Peyer's patch (tissue), 4 donors: ENCODE measurements around the gene RNASEH2B. TPM values are rescaled to one million over a fixed set of nuclear protein-coding genes. Genes with fewer than 3 reads are reported as not detected.

Experiments
- DNase-seq, 3 donors: peaks; one replicate each; pipeline ENCODE4 v3.0.0-alpha.2; 2017 to 2019
- H3K27ac ChIP-seq, 4 donors: fragments of 200-600 bp; sonication (generic); one replicate each; pipeline ENCODE4 v1.5.1; 2016 to 2019
- H3K27me3 ChIP-seq, 2 donors: fragments of 200-600 bp; sonication (generic); one replicate each; pipeline ENCODE4 v1.5.1; 2019
- H3K36me3 ChIP-seq, 3 donors: fragments of 200-600 bp; sonication (generic); one replicate each; pipeline ENCODE4 v1.5.1; 2016 to 2019
- H3K4me1 ChIP-seq, 4 donors: fragments of 200-600 bp; sonication (generic); one replicate each; pipeline ENCODE4 v1.5.1; 2016 to 2019
- H3K4me3 ChIP-seq, 4 donors: fragments of 200-600 bp; sonication (generic); 1 replicate in 3 of 4; 2 replicates in 1 of 4; pipeline ENCODE4 v1.5.1; 2016 to 2019; ENCODE audit warnings: mild to moderate bottlenecking in 1 of 4
- H3K9me3 ChIP-seq, 4 donors: fragments of 200-600 bp; sonication (generic); one replicate each; pipeline ENCODE4 v1.5.1; 2016 to 2019; ENCODE audit warnings: mild to moderate bottlenecking in 1 of 4
- POLR2A ChIP-seq, 2 donors: fragments of 450-650 bp; IDR thresholded peaks; one replicate each; pipeline ENCODE4 v1.5.1; 2017; ENCODE audit warnings: antibody characterized with exemption in 2 of 2, mild to moderate bottlenecking in 2 of 2, moderate library complexity in 2 of 2
- total RNA-seq, 4 donors: library from RNA; depleted of rRNA; stranded (reverse); fragments of >200 nt; gene quantifications; one replicate each; pipeline ENCODE4 v1.1.0, GENCODE V29; 2016
- TF ChIP-seq, protein P1 (sequence below), 6 experiments: fragments of 450-650 bp in 4 of 6; fragments of 200-600 bp in 2 of 6; sonication (generic) in 1 of 6; IDR thresholded peaks; one replicate each; pipeline ENCODE4 v1.5.1; 2017 to 2019; ENCODE audit warnings: antibody characterized with exemption in 6 of 6, mild to moderate bottlenecking in 3 of 6, moderate library complexity in 1 of 6

Gene RNASEH2B
- total RNA-seq, 4 donors from 2014 or later, result 20.0 to 88.3 (median 28.2) TPM

DNA sequence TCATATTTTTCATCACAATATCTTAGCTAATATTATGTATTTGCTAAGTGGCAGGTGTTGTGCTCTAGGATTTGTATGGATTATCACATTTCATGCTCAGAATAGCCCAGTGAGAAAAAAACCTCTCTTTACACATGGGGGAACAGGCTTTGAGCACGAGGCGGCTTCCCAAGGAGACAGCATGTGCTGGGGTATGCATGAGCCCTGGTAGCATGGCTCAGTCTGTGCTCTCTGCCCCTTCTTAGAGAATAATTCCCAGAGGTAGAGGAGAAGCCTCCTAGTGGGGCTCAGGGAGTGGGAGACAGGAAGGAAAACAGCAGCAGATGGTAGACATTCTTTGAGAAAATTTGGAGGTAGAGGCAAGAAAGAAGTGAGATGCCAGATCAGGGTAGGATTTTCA lies 31.6 kb downstream of the RNASEH2B start:
- Histone ChIP-seq H3K27ac (no peak overlapping the region), H3K36me3 (no peaks in the 10 kb centered on the region), H3K4me1 (no peaks in the 10 kb centered on the region), H3K27me3 (no peaks in the 10 kb centered on the region), H3K4me3 (no peak overlapping the region), H3K9me3 (no peaks in the 10 kb centered on the region)
- no peak for TF ChIP-seq POLR2A (IDR thresholded peaks at IDR 0.05)
- TF ChIP-seq, protein P1, sequence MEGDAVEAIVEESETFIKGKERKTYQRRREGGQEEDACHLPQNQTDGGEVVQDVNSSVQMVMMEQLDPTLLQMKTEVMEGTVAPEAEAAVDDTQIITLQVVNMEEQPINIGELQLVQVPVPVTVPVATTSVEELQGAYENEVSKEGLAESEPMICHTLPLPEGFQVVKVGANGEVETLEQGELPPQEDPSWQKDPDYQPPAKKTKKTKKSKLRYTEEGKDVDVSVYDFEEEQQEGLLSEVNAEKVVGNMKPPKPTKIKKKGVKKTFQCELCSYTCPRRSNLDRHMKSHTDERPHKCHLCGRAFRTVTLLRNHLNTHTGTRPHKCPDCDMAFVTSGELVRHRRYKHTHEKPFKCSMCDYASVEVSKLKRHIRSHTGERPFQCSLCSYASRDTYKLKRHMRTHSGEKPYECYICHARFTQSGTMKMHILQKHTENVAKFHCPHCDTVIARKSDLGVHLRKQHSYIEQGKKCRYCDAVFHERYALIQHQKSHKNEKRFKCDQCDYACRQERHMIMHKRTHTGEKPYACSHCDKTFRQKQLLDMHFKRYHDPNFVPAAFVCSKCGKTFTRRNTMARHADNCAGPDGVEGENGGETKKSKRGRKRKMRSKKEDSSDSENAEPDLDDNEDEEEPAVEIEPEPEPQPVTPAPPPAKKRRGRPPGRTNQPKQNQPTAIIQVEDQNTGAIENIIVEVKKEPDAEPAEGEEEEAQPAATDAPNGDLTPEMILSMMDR (IDR thresholded peaks at IDR 0.05), result no peak
- DNase-seq, result no peak

DNA sequence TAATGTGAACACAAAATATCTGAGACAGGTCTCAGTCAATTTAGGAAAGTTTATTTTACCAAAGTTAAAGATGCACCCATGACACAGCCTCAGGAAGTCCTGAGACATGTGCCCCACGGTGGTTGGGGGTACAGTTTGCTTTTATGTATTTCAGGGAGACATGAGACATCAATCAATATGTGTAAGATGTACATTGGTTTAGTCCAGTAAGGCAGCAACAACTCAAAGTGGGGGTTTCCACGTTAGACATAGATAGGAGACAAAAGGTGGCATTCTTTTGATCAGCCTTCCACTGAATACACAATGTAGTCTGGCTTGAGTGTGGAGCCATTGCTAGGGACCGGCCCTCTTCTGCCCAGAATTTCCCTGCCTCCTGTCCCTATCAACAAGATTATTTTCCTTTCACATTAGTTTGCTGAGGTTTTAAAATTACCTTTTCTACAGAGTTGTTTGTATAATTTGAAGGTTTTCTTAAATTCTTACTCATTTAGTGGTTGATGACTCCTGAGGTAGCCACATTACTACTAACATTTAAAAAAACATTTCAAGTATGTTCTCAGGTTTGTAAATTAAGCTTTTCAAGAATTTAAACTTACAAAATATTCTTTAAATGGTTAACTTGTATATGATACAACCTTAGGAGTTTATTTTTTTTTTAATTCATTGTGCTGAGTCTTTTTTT lies 33.2 kb downstream of the RNASEH2B start:
- Histone ChIP-seq H3K36me3 (no peaks in the 10 kb centered on the region), H3K4me3 (no peak overlapping the region), H3K27ac (no peak overlapping the region), H3K9me3 (no peaks in the 10 kb centered on the region), H3K4me1 (no peaks in the 10 kb centered on the region), H3K27me3 (no peaks in the 10 kb centered on the region)
- TF ChIP-seq, protein P1 (IDR thresholded peaks at IDR 0.05), result no peak
- no peak for TF ChIP-seq POLR2A (IDR thresholded peaks at IDR 0.05)
- no peak for DNase-seq

DNA sequence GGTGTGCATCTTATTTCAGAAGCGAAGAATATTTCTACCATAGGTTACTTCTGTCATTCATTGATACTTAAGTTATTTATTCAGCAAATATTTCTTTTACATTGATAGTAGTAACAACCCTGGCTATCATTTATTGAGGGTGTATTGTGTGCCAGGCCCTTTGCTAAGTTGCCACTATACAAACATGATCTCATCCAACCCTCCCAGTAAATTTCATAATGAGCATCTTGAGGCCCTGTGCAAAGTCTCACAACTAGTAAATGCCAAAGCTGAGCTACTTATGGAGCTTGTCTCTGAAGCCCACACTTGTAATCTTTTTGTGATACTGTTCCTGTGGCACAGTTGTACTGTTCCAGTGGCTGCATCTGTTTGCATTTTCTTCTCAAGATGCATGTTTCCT lies 36.1 kb downstream of the RNASEH2B start:
- TF ChIP-seq, protein P1 (IDR thresholded peaks at IDR 0.05), result no peak
- TF ChIP-seq POLR2A (IDR thresholded peaks at IDR 0.05), result no peak
- Histone ChIP-seq H3K27ac (no peak overlapping the region), H3K27me3 (no peaks in the 10 kb centered on the region), H3K4me3 (no peak overlapping the region), H3K36me3 (peaks cover 0 to 7% (median 0%) of the 10 kb centered on the region in 3 donors), H3K4me1 (no peaks in the 10 kb centered on the region), H3K9me3 (no peaks in the 10 kb centered on the region)
- no peak for DNase-seq

DNA sequence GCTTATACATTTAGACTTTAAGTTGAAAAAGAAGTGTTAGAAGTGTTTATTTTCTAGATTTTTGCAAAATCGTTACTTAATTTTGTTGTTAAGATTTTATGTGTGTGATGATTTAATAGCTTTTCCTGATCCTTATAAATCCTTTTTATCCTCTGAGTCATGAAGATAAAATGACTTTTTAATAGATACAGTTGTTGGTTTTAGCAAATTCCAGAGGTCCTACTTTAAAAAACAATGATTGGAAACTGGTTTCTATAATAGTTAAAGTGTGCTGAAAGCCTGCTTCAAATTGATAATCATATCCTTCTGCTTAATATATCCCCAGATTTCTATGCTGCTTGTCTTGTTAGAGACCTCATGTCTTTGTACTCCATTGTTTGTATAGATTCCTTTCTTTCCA lies 39.0 kb downstream of the RNASEH2B start:
- no peak for DNase-seq
- Histone ChIP-seq H3K36me3 (peaks cover 0 to 7% (median 0%) of the 10 kb centered on the region in 3 donors), H3K9me3 (no peaks in the 10 kb centered on the region), H3K4me1 (no peaks in the 10 kb centered on the region), H3K4me3 (no peak overlapping the region), H3K27ac (no peak overlapping the region), H3K27me3 (no peaks in the 10 kb centered on the region)
- no peak for TF ChIP-seq POLR2A (IDR thresholded peaks at IDR 0.05)
- TF ChIP-seq, protein P1 (IDR thresholded peaks at IDR 0.05), result no peak

DNA sequence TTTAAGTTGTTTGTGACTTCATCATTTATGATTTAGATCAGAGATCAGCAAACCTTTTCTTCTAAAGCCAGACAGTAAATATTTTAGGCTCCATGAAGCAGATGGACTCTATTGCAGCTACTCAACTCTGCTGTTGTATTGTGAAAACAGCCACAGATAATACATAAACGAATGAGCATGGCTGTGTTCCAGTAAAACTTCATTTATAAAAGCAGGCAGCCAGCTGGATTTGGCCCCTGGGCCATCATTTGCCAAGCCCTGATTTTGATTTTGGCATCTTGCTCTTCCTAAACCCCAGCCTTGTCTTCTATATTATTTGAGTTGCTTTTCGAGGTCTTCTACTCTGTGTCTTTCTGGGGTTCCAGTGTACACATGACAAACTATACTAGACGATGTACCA lies 41.3 kb downstream of the RNASEH2B start:
- no peaks in the 10 kb centered on the region for H3K9me3 ChIP-seq
- no peak overlapping the region for H3K4me3 ChIP-seq
- no peaks in the 10 kb centered on the region for H3K4me1 ChIP-seq
- DNase-seq, result no peak
- no peak overlapping the region for H3K27ac ChIP-seq
- TF ChIP-seq, protein P1 (IDR thresholded peaks at IDR 0.05), result no peak
- no peak for TF ChIP-seq POLR2A (IDR thresholded peaks at IDR 0.05)
- H3K27me3 ChIP-seq, result no peaks in the 10 kb centered on the region
- peaks cover 0 to 7% (median 0%) of the 10 kb centered on the region in 3 donors for H3K36me3 ChIP-seq
